ENCODE measurements around the gene FKBP15. TPM values are rescaled to one million over a fixed set of nuclear protein-coding genes. Genes with fewer than 3 reads are reported as not detected.
"Not testable (repeated sequence)": the region's sequence is repeated elsewhere in the genome, so short reads cannot be mapped to it uniquely, and the experiment has no call there.

The FKBP15 gene
- total RNA-seq, 4 donors from 2014 or later, result 27.7 to 33.3 (median 30.3) TPM

DNA sequence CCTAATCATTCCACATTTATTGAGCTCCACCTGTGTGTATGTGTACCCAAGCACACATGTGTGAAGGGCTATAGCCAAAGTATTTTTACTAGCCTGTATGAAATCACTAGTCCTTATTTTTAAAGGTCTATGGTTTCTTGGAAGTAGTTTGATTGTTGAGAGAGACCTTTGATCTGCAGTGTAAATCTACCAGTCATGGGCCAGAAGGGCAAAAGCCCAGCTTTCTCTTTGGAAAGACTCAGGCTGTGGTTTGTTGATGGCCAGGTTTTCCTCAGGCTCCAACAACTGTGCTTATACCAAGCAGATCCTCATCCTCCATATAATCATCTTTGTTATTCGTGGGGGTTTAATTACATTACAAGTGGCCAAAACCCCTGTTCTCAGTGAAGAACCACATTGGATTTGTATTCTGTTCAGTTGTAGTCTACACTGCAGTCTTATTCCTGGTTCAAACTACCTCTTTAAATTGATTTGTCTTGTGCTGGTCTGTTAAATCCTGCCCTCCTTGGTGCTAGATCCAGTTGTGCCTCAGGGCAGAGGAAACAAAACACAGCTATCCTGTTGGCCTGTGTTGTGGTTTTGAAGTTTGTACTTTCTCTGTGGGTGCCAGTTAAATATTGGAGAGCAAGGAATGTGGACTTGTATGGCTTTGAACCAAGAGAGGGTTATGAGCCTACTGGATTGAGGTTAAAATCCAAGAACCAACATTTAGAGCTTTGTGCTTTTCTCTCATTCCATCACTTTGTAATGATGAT lies 41.0 kb upstream of the FKBP15 start:
- TF ChIP-seq POLR2A (IDR thresholded peaks at IDR 0.05), result no peak
- TF ChIP-seq, protein P1, sequence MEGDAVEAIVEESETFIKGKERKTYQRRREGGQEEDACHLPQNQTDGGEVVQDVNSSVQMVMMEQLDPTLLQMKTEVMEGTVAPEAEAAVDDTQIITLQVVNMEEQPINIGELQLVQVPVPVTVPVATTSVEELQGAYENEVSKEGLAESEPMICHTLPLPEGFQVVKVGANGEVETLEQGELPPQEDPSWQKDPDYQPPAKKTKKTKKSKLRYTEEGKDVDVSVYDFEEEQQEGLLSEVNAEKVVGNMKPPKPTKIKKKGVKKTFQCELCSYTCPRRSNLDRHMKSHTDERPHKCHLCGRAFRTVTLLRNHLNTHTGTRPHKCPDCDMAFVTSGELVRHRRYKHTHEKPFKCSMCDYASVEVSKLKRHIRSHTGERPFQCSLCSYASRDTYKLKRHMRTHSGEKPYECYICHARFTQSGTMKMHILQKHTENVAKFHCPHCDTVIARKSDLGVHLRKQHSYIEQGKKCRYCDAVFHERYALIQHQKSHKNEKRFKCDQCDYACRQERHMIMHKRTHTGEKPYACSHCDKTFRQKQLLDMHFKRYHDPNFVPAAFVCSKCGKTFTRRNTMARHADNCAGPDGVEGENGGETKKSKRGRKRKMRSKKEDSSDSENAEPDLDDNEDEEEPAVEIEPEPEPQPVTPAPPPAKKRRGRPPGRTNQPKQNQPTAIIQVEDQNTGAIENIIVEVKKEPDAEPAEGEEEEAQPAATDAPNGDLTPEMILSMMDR (IDR thresholded peaks at IDR 0.05), result no peak
- 83 to 89% methylated on average over 1 of the region's 1 CpG for WGBS, 2 donors
- H3K4me3 ChIP-seq (ENCODE audit: low read depth, poor library complexity, severe bottlenecking), result no peak overlapping the region
- no peak for DNase-seq (ENCODE audit: low spot score in 2 of 2)
- intact Hi-C loops (cut with DNase I; ENCODE audit: low total_unique reads), result no loop called here

DNA sequence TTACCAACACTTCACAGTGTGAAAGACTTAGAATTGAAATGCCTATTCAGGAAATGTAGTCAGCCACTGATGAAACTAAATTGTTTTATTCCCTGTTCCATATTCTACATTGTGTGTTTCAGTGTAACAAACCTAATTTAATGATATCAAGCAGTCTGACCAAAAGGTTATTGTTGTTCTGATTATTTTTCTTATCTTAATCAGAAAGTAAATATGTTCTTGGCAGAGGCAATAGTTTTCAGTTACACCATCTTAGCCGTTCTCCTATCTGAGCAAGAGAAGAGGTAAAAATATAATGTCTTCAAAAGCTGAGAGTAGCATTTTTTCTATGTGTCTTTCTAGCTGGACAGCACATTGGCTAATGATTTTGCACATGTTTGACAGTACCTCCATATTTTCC lies 37.2 kb upstream of the FKBP15 start:
- intact Hi-C loops (cut with DNase I; ENCODE audit: low total_unique reads), result no loop called here
- TF ChIP-seq, protein P1 (IDR thresholded peaks at IDR 0.05), result no peak
- no peak for TF ChIP-seq POLR2A (IDR thresholded peaks at IDR 0.05)
- 88 to 91% methylated on average over 1 of the region's 1 CpG for WGBS, 2 donors
- no peak overlapping the region for H3K4me3 ChIP-seq (ENCODE audit: low read depth, poor library complexity, severe bottlenecking)
- no peak for DNase-seq (ENCODE audit: low spot score in 2 of 2)

DNA sequence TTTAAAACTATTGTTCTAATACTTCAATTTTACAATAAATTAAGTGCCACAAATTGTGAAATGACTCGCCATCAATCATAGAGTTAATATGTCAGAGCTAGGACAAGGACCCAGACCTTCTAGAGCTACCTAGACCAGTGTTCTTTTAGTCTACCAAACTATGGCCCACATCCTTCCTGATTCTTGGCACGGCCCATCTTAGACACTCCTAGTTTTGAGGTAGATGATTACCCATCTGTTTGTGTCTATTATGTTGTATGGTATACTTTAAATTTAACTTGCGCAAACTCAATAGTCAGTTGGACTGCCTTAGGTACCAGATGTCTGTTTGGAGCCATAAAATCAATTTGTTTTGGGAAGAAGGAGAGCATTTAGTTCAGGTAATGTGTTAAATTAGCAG lies 36.8 kb upstream of the FKBP15 start:
- no peak for DNase-seq (ENCODE audit: low spot score in 2 of 2)
- TF ChIP-seq POLR2A (IDR thresholded peaks at IDR 0.05), result no peak
- TF ChIP-seq, protein P1 (IDR thresholded peaks at IDR 0.05), result no peak
- 96 to 97% methylated on average over 3 of the region's 3 CpGs for WGBS, 2 donors
- H3K4me3 ChIP-seq (ENCODE audit: low read depth, poor library complexity, severe bottlenecking), result no peak overlapping the region
- intact Hi-C loops (cut with DNase I; ENCODE audit: low total_unique reads), result no loop called here

DNA sequence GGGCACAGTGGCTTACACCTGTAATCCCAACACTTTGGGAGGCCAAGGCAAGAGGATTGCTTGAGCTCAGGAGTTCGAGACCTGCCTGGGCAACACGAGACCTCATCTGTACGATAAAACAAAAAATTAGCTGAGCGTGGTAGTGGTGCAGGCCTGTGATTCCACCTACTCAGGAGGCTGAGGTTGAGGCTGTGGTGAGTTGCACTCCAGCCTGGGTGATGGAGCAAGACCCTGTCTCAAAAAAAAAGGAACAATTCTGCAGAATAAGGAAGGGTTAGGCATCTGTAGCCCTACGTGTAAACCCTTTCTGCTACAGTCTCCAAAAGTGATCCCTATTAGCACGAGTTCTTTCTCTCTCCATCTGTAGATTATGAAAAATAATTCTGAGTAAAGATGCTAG lies 34.4 kb upstream of the FKBP15 start:
- TF ChIP-seq, protein P1 (IDR thresholded peaks at IDR 0.05), result no peak
- no peak for TF ChIP-seq POLR2A (IDR thresholded peaks at IDR 0.05)
- DNase-seq (ENCODE audit: low spot score in 2 of 2), result no peak
- WGBS, 2 donors, result 90 to 94% methylated on average over 6 of the region's 6 CpGs
- intact Hi-C loops (cut with DNase I; ENCODE audit: low total_unique reads), result no loop called here
- H3K4me3 ChIP-seq (ENCODE audit: low read depth, poor library complexity, severe bottlenecking), result no peak overlapping the region

DNA sequence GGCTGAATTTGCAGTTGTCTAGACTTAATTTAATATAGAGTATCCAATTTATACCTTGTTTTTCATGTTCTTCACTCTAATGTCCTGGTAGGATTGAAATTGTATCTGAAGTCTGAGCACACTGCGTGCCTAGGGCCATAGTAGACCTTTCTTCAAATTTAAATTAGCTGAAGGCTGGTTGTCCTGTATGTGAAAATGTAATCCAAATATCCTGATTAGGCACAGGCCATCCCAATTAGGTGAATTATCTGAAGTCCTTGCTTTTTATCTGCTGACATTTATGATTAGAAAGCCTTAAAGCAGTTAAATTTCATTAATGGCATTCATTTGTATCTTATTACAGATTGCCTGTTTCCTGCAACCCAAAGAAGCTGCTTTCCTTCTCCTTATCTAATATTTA lies 33.9 kb upstream of the FKBP15 start:
- H3K4me3 ChIP-seq (ENCODE audit: low read depth, poor library complexity, severe bottlenecking), result no peak overlapping the region
- 97% methylated on average over 1 of the region's 1 CpG for WGBS, 2 donors
- intact Hi-C loops (cut with DNase I; ENCODE audit: low total_unique reads), result no loop called here
- TF ChIP-seq, protein P1 (IDR thresholded peaks at IDR 0.05), result no peak
- no peak for TF ChIP-seq POLR2A (IDR thresholded peaks at IDR 0.05)
- no peak for DNase-seq (ENCODE audit: low spot score in 2 of 2)

DNA sequence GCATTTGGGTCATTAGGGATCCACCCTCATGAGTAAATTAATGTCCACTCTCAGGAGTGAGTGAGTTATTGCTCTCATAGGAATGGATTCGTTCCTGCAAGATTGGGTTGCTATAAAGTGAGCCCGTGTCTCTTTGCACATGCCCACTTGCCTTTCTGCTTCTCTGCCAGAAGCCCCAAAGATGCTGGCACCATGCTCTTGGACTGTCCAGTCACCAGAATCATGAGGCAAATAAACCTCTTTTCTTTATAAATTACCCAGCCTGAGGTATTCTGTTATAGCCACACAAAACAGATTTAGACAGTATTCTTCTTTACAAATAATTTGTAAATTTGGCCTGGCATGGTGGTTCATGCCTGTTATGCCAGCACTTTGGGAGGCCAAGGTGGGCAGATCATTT lies 29.7 kb upstream of the FKBP15 start:
- DNase-seq (ENCODE audit: low spot score in 2 of 2), result no peak
- intact Hi-C loops (cut with DNase I; ENCODE audit: low total_unique reads), result no loop called here
- TF ChIP-seq, protein P1 (IDR thresholded peaks at IDR 0.05), result no peak
- TF ChIP-seq POLR2A (IDR thresholded peaks at IDR 0.05), result no peak
- WGBS, 2 donors, result 92 to 93% methylated on average over 2 of the region's 2 CpGs
- no peak overlapping the region for H3K4me3 ChIP-seq (ENCODE audit: low read depth, poor library complexity, severe bottlenecking)

DNA sequence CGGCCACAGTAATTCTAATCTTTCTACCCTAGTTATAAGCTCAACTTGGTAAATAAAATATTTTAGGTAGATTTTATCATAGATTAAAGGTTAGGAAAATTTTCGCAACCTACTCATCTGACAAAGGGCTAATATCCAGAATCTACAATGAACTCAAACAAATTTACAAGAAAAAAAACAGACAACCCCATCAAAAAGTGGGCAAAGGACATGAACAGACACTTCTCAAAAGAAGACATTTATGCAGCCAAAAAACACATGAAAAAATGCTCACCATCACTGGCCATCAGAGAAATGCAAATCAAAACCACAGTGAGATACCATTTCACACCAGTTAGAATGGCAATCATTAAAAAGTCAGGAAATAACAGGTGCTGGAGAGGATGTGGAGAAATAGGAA lies 28.6 kb upstream of the FKBP15 start:
- WGBS, 2 donors, result 98 to 100% methylated on average over 2 of the region's 2 CpGs
- intact Hi-C loops (cut with DNase I; ENCODE audit: low total_unique reads); DNase-seq (ENCODE audit: low spot score in 2 of 2): not testable (repeated sequence)

More for the DNA sequence above, 28.6 kb upstream of the FKBP15 start:
- H3K4me3 ChIP-seq (ENCODE audit: low read depth, poor library complexity, severe bottlenecking), result not testable (repeated sequence)
